DMS 273 (cell line): ENCODE measurements around the gene KIF6.
"Not testable (repeated sequence)": the region's sequence is repeated elsewhere in the genome, so short reads cannot be mapped to it uniquely, and the experiment has no call there.

Experiments used
- DNase-seq: peaks from one replicate; lab custom pipeline; 2025; ENCODE audit not compliant: unreplicated experiment; lab: John Stamatoyannopoulos, UW

The KIF6 gene

DNA sequence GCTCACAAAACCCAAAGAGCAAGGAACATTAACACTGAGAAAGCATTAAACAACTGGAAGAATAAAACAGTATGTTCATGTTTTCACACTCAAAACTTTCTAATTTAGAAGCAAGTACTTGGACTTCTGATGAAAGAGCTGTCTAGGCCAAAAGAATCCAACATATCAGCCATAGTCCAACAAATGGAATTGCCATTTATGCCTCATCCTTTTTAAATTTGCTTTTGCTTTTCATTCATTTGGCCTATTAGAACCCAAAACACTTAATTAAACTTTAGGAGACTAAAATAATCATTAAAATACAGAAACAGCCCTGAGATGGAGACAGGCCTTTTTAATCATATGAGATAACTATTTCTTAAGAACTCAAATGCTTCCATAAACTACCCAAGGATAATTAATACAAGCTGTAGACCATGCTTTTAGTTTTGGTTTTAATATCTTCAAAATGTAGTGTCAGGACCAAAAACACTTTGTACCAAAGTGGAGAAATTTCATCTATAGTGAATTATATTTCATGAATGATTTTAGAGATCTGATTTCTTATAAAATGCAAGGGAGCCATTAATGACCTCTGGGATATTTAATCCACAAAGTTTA, 166.5 kb downstream of the KIF6 start:
- DNase-seq, result no peak

DNA sequence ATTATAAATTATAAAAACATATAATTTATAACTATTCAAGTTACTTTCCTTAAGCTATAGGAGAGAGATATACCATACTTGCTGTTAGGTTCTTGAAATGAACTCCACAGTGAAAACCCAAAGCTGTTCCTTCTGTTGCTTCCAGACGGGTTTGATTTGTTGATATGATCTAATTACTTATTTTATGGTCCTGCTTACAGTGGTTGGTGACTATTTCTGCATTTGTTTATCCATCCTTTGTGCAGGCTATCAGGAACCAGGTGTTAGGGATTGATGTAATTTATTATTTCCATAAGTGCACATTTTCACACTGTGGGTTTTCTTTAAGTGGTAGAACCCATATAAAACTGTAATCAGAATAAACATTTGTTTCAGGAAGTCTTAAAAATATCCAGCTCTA, 167.1 kb downstream of the KIF6 start:
- peak; percentile 9 for DNase-seq

GRCh38 chr6:39555136-39555535, 170.1 kb downstream of the KIF6 start:
- DNase-seq, result no peak

DNA sequence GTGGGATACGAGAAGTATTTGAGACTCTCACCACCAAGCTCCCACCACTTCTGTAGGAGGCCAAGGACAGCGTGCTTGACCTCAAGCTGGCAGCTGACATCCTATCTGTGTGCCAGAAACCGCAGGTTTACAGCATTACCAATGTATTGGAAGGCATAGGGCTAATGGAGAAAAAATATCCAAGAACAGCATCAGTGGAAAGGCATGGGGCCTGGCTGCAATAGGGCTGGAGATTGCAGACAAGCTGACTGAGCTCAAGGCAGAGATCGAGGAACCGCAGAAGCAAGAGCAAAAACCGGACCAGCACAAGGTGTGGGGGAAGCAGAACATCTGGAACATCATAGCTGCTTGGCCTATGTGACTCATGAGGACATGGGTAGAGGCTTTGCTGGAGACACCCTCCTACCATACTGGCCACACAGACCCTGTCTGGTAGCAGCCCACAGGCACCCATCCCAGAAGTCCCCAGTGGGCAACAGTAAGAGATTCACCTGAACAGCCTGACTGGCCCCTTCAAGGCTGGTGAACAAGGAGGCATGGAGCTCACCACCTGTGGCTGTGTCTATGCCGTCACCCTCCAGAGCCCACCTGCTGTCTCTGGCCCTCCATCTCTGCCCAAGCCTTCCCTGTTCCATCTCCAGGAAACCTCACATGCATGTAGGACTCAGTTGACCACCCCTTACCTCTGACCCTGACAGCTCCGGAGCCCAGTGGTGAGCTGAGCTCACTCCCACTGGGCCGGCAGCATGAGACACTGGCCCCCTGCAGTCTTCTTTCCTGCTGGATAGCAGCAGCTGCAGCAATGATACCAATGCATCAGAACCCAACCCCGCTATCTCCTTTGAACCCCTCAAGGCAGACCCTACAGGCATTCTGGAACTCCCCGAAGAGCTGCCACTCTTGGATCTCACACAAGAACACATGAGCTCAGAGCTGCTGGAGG, 171.1 kb downstream of the KIF6 start:
- no peak for DNase-seq

- DNase-seq, result no peak
Measured at GRCh38 chr6:39553029-39553428, 172.2 kb downstream of the KIF6 start.

- DNase-seq, result no peak
Measured at GRCh38 chr6:39550191-39550590, 175.0 kb downstream of the KIF6 start.

- DNase-seq, result no peak
Measured at GRCh38 chr6:39546731-39547130, 178.5 kb downstream of the KIF6 start.

GRCh38 chr6:39543950-39544349, 181.3 kb downstream of the KIF6 start:
- no peak for DNase-seq

DNA sequence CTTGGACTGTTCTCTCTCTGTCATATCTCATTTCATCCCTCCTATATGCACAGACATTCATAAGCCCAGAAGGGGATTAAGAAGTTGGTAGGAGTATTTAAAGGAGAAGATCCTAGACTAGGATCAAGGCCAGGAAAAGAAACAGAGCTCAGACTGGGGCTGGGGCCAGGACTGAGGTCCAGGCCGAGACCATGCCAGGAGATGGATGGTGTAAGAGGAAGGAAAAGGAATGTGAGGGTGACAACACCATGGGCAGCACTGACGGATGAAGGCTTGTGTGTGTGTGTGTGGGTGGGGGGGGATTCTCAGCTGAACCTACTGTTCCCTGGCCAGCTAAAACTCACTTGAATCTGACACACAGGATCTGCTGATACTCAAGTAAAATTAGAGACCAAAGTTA, 182.1 kb downstream of the KIF6 start:
- DNase-seq, result no peak

DNA sequence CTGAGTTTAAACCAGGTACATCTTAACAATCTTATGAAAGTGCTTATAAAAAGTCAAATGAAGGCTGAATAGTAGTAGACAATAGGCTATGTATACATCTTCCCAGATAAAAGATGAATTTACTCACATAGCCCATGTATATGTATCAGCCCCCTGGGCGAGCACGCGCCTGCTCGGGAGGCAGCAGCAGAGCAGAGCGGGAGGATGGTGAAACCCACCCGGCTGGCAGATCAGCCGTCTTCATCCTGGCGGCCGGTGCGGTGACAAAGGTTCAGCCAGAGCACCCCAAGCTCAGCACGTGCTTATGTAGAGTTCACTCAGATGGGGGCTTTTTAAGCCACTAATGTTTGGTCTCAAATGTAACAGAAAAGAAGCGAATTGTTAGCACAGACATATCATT, 184.8 kb downstream of the KIF6 start:
- no peak for DNase-seq

- DNase-seq, result no peak
Measured at GRCh38 chr6:39530201-39530759, 194.9 kb downstream of the KIF6 start.

- no peak for DNase-seq
Measured at GRCh38 chr6:39527792-39528564, 197.2 kb downstream of the KIF6 start.

DNA sequence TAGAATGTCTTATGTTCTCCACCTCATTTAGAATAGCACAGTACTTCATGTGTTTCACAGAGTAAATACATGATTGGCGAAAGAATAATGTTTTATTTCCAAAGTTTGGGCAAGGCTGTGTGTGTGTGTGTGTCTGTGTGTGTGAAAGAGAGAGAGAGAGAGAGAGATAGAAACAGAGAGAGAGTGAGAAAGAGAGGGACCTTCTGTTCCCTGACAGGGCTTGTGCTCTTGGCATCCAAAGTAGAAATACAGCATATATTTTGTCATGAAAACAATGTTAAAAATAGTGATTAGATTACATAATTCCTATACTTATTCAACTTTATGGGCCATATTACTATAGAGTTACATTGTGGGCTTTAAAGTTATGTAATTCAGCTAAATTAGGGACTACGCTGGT, 201.2 kb downstream of the KIF6 start:
- no peak for DNase-seq

DNA sequence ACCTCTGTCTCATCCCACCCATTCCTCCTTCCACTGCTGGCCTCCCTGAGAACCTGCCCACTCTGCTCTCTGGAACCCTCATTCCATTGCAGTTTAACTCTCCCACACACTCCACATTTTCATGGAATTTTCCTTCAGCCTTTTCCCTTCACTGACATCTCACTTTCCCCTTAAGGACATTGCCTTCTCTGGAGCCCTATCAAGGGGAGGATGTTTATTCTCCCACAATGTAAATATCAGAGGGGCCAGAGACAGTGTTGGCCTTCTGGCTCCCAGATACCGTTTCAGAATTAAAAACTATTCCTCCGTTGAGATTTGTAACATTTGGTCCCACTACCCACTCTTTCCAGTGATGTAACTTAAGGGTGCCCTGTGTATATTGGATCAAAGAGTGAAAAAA, 203.2 kb downstream of the KIF6 start:
- DNase-seq, result no peak

GRCh38 chr6:39520916-39521315, 204.3 kb downstream of the KIF6 start:
- no peak for DNase-seq

DNA sequence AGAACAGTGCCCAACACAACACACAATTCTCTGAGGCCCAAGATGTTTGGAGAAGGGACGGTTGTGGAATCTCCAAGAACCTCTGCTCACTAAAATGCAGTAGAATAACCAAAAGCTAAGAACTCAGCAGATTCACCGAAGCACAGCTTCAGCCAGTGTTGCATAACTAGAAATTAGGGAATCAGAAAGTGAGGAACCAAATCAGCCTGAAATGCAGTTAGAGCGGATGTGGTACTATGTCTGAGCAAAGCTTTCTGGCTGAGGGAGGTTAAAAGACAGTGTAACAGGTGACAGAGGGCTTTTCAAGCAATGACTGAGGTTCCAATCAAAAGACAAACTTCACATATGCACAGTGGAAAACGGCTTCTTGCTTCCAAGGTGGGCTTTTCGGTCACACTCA, 204.8 kb downstream of the KIF6 start:
- DNase-seq, result no peak

GRCh38 chr6:39518221-39518620, 207.0 kb downstream of the KIF6 start:
- no peak for DNase-seq

DNA sequence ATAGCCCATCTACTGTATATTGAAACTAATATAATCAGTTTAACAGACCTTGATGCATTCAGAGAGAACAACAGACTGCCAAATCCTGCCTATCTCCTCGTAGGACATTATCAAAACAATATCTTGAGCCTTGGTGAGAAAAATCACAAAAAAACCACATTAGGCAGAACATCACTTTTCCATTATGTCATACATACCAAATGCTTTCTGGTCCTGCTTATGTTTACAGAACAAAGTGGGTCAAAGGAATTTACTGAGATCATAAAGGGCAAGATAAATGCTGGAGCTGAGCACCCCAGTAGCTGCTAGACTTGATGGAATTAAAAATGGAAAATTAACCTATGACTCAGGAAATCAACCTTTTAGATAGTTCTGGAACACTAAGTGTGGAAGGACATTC, 207.5 kb downstream of the KIF6 start:
- DNase-seq, result no peak

DNA sequence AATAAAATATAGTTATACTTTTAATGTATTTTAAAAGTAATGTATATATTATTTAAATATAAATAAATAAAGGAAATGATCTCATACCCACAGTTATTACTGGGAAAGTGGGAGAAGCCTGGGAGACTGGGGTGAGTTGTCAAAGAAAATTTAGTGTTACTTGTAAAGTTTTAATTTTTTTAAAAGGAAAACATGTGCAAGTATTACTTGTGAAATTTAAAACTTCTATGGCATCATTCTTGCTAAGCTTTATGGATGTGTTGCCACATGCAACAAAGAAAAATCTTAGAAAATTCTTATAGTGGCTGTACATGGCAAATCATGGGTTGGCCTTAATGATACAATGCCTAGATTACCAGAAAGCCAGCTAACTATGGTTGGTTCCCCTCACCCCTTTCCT, 208.7 kb downstream of the KIF6 start:
- no peak for DNase-seq

GRCh38 chr6:39515471-39515870, 209.7 kb downstream of the KIF6 start:
- no peak for DNase-seq

DNA sequence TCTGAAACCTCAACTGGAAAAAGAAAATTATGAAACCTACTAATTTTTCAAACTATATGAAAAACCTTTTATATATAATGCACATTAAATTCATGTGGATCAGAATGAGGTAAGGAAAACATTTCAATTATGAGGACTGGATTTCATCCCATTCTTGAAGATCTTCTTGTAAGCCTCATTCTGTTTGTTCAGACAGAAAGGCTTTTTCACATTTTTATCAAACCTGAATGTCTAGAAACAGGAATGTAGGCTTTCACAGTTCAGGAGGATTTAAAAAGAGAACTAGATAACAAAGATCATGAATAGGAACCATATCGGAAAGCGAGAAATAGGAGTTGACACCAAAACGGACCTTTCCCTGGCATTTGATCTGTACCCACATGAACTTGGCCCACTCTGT, 210.2 kb downstream of the KIF6 start:
- DNase-seq, result no peak

DNA sequence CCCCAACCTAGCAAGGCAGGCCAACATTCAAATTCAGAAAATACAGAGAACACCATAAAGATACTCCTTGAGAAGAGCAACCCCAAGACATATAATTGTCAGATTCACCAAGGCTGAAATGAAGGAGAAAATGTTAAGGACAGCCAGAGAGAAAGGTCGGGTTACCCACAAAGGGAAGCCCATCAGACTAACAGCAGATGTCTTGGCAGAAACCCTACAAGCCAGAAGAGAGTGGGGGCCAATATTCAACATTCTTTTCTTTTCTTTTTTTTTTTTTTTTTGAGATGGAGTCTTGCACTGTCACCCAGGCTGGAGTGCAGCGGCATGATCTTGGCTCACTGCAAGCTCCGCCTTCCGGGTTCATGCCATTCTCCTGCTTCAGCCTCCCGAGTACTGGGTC, 215.4 kb downstream of the KIF6 start:
- DNase-seq, result not testable (repeated sequence)
